Mesothelial cell of epicardium (in vitro differentiated cells): Measurements from ENCODE around the gene ARMC9. TPM values are rescaled to one million over a fixed set of nuclear protein-coding genes. Genes with fewer than 3 reads are reported as not detected.

Source experiments
- DNase-seq, 2 experiments: peaks; one replicate each; pipeline ENCODE4 v3.0.0; 2021; ENCODE audit warnings: low spot score in 2 of 2; ENCODE audit not compliant: unreplicated experiment in 2 of 2
- H3K27ac Mint-ChIP-seq: 2 replicates; pipeline ENCODE4 v1.8.0; 2021; ENCODE audit warnings: mixed read lengths
- H3K27me3 Mint-ChIP-seq: 2 replicates; pipeline ENCODE4 v1.8.0; 2021; ENCODE audit warnings: low read depth, mixed read lengths
- H3K36me3 Mint-ChIP-seq: 2 replicates; pipeline ENCODE4 v1.8.0; 2021; ENCODE audit warnings: mixed read lengths
- H3K4me1 Mint-ChIP-seq: 2 replicates; pipeline ENCODE4 v1.8.0; 2021; ENCODE audit warnings: mixed read lengths
- H3K4me3 Mint-ChIP-seq: 2 replicates; pipeline ENCODE4 v1.8.0; 2021; ENCODE audit warnings: mild to moderate bottlenecking, moderate library complexity, mixed read lengths
- H3K9me3 Mint-ChIP-seq: 2 replicates; pipeline ENCODE4 v1.8.0; 2021; ENCODE audit warnings: mixed read lengths
- CTCF ChIP-seq: fragments of 200-600 bp; sonication (generic); IDR thresholded peaks from one replicate; pipeline ENCODE4 v1.5.0; 2021; ENCODE audit warnings: antibody characterized with exemption; ENCODE audit not compliant: unreplicated experiment
- total RNA-seq: library from RNA; stranded (reverse); gene quantifications from 3 replicates; pipeline ENCODE4 v1.2.1, GENCODE V29; 2021

Gene ARMC9
- total RNA-seq, 1 donor from 2014 or later: 52.3 TPM

GRCh38 chr2:231211486-231211885 is 13.1 kb downstream of the ARMC9 start:
- Mint-ChIP-seq H3K36me3 (peaks cover 27% of the 10 kb centered on the region), H3K4me1 (no peaks in the 10 kb centered on the region), H3K4me3 (no peak overlapping the region), H3K9me3 (no peaks in the 10 kb centered on the region), H3K27me3 (no peaks in the 10 kb centered on the region), H3K27ac (no peak overlapping the region)
- no peak for DNase-seq
- TF ChIP-seq CTCF: no peak

GRCh38 chr2:231212329-231212845 is 14.0 kb downstream of the ARMC9 start:
- peaks cover 33% of the 10 kb centered on the region for H3K36me3 Mint-ChIP-seq

GRCh38 chr2:231213931-231214642 is 15.7 kb downstream of the ARMC9 start:
- Mint-ChIP-seq H3K9me3 (peaks cover under 1% of the 10 kb centered on the region), H3K4me1 (no peaks in the 10 kb centered on the region), H3K27me3 (no peaks in the 10 kb centered on the region), H3K27ac (no peak overlapping the region), H3K4me3 (no peak overlapping the region), H3K36me3 (peaks cover 35% of the 10 kb centered on the region)
- no peak for DNase-seq
- TF ChIP-seq CTCF: no peak

More at GRCh38 chr2:231212329-231212845, 14.0 kb downstream of the ARMC9 start:
- H3K27me3 Mint-ChIP-seq: no peaks in the 10 kb centered on the region
- H3K27ac Mint-ChIP-seq: no peak overlapping the region
- H3K4me1 Mint-ChIP-seq: no peaks in the 10 kb centered on the region
- H3K9me3 Mint-ChIP-seq: no peaks in the 10 kb centered on the region
- TF ChIP-seq CTCF: no peak
- DNase-seq: no peak
- no peak overlapping the region for H3K4me3 Mint-ChIP-seq

GRCh38 chr2:231218366-231218765 is 19.9 kb downstream of the ARMC9 start:
- H3K4me1 Mint-ChIP-seq: peaks cover 18% of the 10 kb centered on the region
- H3K27me3 Mint-ChIP-seq: no peaks in the 10 kb centered on the region
- DNase-seq: no peak
- peaks cover 49% of the 10 kb centered on the region for H3K36me3 Mint-ChIP-seq
- no peak overlapping the region for H3K4me3 Mint-ChIP-seq
- no peak overlapping the region for H3K27ac Mint-ChIP-seq
- peaks cover 14% of the 10 kb centered on the region for H3K9me3 Mint-ChIP-seq
- no peak for TF ChIP-seq CTCF

GRCh38 chr2:231219289-231219688 is 20.9 kb downstream of the ARMC9 start:
- H3K4me3 Mint-ChIP-seq: no peak overlapping the region
- H3K4me1 Mint-ChIP-seq: peaks cover 22% of the 10 kb centered on the region
- no peak for DNase-seq
- H3K36me3 Mint-ChIP-seq: peaks cover 47% of the 10 kb centered on the region
- no peaks in the 10 kb centered on the region for H3K27me3 Mint-ChIP-seq
- no peak overlapping the region for H3K27ac Mint-ChIP-seq
- H3K9me3 Mint-ChIP-seq: peaks cover 14% of the 10 kb centered on the region
- no peak for TF ChIP-seq CTCF
